Sigmoid colon (tissue), 7 donors: ENCODE measurements around the gene KRTAP10-3. TPM values are rescaled to one million over a fixed set of nuclear protein-coding genes. Genes with fewer than 3 reads are reported as not detected.

Experiments used
- DNase-seq: peaks from one replicate; pipeline ENCODE4 v3.0.0-alpha.2; 2019
- H3K27ac ChIP-seq, 4 donors: fragments of 200-600 bp; sonication (generic); one replicate each; pipeline ENCODE4 v1.5.1; 2016 to 2019; ENCODE audit warnings: mild to moderate bottlenecking in 1 of 4
- H3K27me3 ChIP-seq, 3 donors: fragments of 200-600 bp; sonication (generic); one replicate each; pipeline ENCODE4 v1.5.1; 2019; ENCODE audit warnings: mild to moderate bottlenecking in 1 of 3
- H3K36me3 ChIP-seq, 4 donors: fragments of 200-600 bp; sonication (generic); one replicate each; pipeline ENCODE4 v1.5.1; 2016 to 2019
- H3K4me1 ChIP-seq, 4 donors: fragments of 200-600 bp; sonication (generic); one replicate each; pipeline ENCODE4 v1.5.1; 2017 to 2019
- H3K4me3 ChIP-seq, 4 donors: fragments of 200-600 bp; sonication (generic); one replicate each; pipeline ENCODE4 v1.5.1; 2017 to 2019; ENCODE audit warnings: mild to moderate bottlenecking in 2 of 4, moderate library complexity in 1 of 4
- H3K9me3 ChIP-seq, 4 donors: fragments of 200-600 bp in 3 of 4; sonication (generic) in 3 of 4; one replicate each; pipeline versions ENCODE4 v1.5.1 to v1.6.1; 2013 to 2019
- EP300 ChIP-seq, 4 donors: sonication (generic); formaldehyde crosslinking; IDR thresholded peaks; one replicate each; pipeline ENCODE4 v1.6.1; 2017; ENCODE audit warnings: antibody characterized with exemption in 4 of 4
- POLR2A ChIP-seq, 2 donors: fragments of 450-650 bp; IDR thresholded peaks; one replicate each; pipeline ENCODE4 v1.6.1; 2016; ENCODE audit warnings: antibody characterized with exemption in 2 of 2, mild to moderate bottlenecking in 2 of 2, moderate library complexity in 2 of 2
- POLR2AphosphoS5 ChIP-seq, 4 donors: sonication (generic); formaldehyde crosslinking; IDR thresholded peaks; one replicate each; pipeline ENCODE4 v1.6.1; 2017; ENCODE audit warnings: antibody characterized with exemption in 4 of 4
- WGBS, 2 donors: extraction: QIAGEN DNeasy Blood & Tissue Kit; methylation state at CpG; one replicate each; pipeline ENCODE4 v1.1.7; 2013; 5-methylcytosine and 5-hydroxymethylcytosine counted together
- intact Hi-C: fragments of 100-400 bp; cut with DNase I; formaldehyde crosslinking; loops from one replicate; pipeline ENCODE4 v1.15.1; 2023
- polyA plus RNA-seq, 3 donors: library from polyadenylated mRNA; stranded (reverse); fragments of 200-250 nt; gene quantifications; one replicate each; pipeline ENCODE4 v1.2.3, GENCODE V29; 2013
- total RNA-seq, 4 donors: library from RNA; depleted of rRNA; stranded (reverse); fragments of >200 nt; gene quantifications; one replicate each; pipeline ENCODE4 v1.1.0, GENCODE V29; 2016
- TF ChIP-seq, protein P1 (sequence below), 4 experiments: fragments of 450-650 bp in 3 of 4; fragments of 200-600 bp in 1 of 4; IDR thresholded peaks; one replicate each; pipeline ENCODE4 v1.5.1; 2016 to 2019; ENCODE audit warnings: antibody characterized with exemption in 4 of 4, mild to moderate bottlenecking in 3 of 4, moderate library complexity in 2 of 4
- donor health status: healthy with polysubstance abuse.
- donor health status: Bipolar disorder and iron deficiency.
- donor health status: healthy.

Gene KRTAP10-3
- total and polyA plus RNA-seq, 7 donors = 0.66 TPM; not detected in 6

DNA sequence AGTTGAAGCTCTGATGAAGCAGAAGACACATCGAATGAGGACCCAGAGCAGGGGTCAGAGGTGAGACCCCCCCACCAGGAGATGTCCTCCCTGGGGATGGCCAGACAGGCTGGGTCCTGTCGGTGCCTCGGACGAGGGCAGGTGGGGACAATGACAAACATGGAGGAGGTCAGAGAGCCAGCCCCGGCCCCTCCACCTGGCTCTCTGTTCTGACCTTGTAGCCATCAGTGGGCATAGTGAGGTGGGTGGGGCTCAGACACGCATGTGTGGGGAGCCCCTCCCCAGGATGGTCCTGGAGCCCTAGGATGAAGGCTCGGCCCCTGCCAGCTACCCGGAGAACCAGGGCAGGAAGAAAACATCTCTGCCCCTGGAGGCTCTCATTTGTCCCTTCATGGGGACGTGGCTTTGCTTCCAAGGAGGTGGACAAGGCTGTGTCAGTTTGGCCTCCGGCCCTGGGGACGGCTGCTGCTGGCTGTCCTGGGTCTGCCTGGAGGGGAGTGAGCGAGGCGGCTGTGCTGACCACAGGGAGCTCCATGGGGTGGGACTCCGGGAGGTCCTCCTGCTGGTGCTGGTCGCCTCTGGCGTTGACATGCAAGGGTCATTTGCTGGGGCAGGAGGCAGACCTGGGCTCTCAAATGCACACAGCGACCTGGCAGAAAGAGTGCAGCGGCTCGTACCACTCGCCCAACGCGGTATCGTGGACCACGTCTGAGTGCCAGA, 31.2 kb upstream of the KRTAP10-3 start:
- H3K4me1 ChIP-seq = no peaks in the 10 kb centered on the region
- no peaks in the 10 kb centered on the region for H3K9me3 ChIP-seq
- no peak overlapping the region for H3K27ac ChIP-seq
- 74 to 80% methylated on average over 24 of the region's 24 CpGs for WGBS, 2 donors
- TF ChIP-seq EP300 (IDR thresholded peaks at IDR 0.05) (no peak), POLR2A (IDR thresholded peaks at IDR 0.05) (no peak), POLR2AphosphoS5 (IDR thresholded peaks at IDR 0.05) (no peak)
- TF ChIP-seq, protein P1, sequence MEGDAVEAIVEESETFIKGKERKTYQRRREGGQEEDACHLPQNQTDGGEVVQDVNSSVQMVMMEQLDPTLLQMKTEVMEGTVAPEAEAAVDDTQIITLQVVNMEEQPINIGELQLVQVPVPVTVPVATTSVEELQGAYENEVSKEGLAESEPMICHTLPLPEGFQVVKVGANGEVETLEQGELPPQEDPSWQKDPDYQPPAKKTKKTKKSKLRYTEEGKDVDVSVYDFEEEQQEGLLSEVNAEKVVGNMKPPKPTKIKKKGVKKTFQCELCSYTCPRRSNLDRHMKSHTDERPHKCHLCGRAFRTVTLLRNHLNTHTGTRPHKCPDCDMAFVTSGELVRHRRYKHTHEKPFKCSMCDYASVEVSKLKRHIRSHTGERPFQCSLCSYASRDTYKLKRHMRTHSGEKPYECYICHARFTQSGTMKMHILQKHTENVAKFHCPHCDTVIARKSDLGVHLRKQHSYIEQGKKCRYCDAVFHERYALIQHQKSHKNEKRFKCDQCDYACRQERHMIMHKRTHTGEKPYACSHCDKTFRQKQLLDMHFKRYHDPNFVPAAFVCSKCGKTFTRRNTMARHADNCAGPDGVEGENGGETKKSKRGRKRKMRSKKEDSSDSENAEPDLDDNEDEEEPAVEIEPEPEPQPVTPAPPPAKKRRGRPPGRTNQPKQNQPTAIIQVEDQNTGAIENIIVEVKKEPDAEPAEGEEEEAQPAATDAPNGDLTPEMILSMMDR (IDR thresholded peaks at IDR 0.05) = no peak
- peaks cover 0 to 59% (median 30%) of the 10 kb centered on the region in 3 donors for H3K27me3 ChIP-seq
- H3K4me3 ChIP-seq = no peak overlapping the region
- H3K36me3 ChIP-seq = no peaks in the 10 kb centered on the region
- intact Hi-C loops = no loop called here
- DNase-seq = no peak

DNA sequence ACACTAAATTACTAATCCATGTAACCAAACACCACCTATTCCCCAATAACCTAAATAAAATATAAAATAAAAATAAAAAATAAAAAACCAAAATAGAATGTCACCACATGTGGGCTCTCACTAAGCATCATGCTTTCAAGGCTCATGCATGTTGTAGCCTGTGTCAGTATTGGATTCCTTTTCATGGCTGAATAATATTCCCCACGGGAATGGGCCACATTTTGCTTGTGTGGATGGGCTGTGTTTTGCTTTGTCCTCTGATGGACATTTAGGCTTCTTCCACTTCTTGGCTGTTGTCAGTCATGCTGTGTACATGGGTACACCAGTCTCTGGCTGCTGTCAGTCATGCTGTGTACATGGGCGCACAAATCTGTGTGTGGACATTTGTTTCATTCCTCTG, 30.5 kb upstream of the KRTAP10-3 start:
- Histone ChIP-seq H3K27me3 (peaks cover 0 to 63% (median 30%) of the 10 kb centered on the region in 3 donors), H3K4me1 (no peaks in the 10 kb centered on the region), H3K27ac (no peak overlapping the region), H3K4me3 (no peak overlapping the region), H3K9me3 (no peaks in the 10 kb centered on the region), H3K36me3 (no peaks in the 10 kb centered on the region)
- no peak for DNase-seq
- no peak for TF ChIP-seq POLR2AphosphoS5 (IDR thresholded peaks at IDR 0.05)
- no peak for TF ChIP-seq EP300 (IDR thresholded peaks at IDR 0.05)
- 90 to 94% methylated on average over 2 of the region's 2 CpGs for WGBS, 2 donors
- intact Hi-C loops = no loop called here

DNA sequence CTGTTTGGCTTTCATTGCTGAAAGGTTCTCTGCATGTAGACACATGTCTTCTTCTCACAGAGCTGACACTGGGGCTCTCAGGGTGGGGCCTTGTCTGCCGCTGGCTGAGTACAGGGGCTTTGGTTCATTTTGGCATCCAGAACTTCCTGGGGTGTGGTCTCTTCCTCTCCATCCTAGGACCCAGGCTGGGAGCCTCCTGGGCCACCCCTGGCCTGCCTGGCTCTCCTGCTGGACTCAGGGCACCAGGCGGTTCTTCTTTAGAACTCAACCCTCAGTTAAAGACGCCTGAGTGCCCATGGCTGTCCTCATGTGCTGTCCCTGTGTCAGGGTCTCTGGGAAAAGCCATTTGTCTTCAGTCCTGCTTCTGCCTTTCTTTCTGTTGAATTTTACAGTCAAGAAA, 27.3 kb upstream of the KRTAP10-3 start:
- H3K36me3 ChIP-seq = no peaks in the 10 kb centered on the region
- 77 to 86% methylated on average over 3 of the region's 3 CpGs for WGBS, 2 donors
- no peak for DNase-seq
- peaks cover 0 to 6% (median 1%) of the 10 kb centered on the region in 4 donors for H3K9me3 ChIP-seq
- H3K27ac ChIP-seq = no peak overlapping the region
- intact Hi-C loops = no loop called here
- H3K27me3 ChIP-seq = peaks cover 0 to 49% (median 32%) of the 10 kb centered on the region in 3 donors
- TF ChIP-seq EP300 (IDR thresholded peaks at IDR 0.05) = no peak
- H3K4me1 ChIP-seq = no peaks in the 10 kb centered on the region
- no peak overlapping the region for H3K4me3 ChIP-seq

DNA sequence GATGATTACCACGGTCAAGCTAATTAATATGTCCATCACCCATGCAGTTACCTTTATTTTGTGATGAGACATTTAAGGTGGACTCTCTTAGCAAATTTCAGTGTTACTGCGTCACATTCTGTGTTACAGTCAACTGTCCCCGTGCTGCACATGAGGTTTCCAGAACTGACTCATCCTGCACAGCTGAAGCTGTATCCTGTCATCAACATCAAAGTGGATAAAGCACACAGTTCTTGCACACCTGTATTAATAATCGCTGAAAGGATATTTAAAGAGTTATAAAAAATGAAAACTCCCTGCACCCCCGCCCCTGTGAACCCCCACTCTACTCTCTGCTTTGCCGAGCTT, 25.2 kb upstream of the KRTAP10-3 start:
- Histone ChIP-seq H3K9me3 (peaks cover 0 to 7% (median 3%) of the 10 kb centered on the region in 4 donors), H3K27me3 (peaks cover 0 to 30% (median 13%) of the 10 kb centered on the region in 3 donors), H3K4me1 (no peaks in the 10 kb centered on the region), H3K4me3 (no peak overlapping the region), H3K27ac (no peak overlapping the region), H3K36me3 (no peaks in the 10 kb centered on the region)
- intact Hi-C loops = no loop called here
- TF ChIP-seq, protein P1 (IDR thresholded peaks at IDR 0.05) = no peak
- TF ChIP-seq POLR2AphosphoS5 (IDR thresholded peaks at IDR 0.05) (no peak), EP300 (IDR thresholded peaks at IDR 0.05) (no peak), POLR2A (IDR thresholded peaks at IDR 0.05) (no peak)
- WGBS, 2 donors = 66 to 79% methylated on average over 6 of the region's 6 CpGs
- DNase-seq = no peak

DNA sequence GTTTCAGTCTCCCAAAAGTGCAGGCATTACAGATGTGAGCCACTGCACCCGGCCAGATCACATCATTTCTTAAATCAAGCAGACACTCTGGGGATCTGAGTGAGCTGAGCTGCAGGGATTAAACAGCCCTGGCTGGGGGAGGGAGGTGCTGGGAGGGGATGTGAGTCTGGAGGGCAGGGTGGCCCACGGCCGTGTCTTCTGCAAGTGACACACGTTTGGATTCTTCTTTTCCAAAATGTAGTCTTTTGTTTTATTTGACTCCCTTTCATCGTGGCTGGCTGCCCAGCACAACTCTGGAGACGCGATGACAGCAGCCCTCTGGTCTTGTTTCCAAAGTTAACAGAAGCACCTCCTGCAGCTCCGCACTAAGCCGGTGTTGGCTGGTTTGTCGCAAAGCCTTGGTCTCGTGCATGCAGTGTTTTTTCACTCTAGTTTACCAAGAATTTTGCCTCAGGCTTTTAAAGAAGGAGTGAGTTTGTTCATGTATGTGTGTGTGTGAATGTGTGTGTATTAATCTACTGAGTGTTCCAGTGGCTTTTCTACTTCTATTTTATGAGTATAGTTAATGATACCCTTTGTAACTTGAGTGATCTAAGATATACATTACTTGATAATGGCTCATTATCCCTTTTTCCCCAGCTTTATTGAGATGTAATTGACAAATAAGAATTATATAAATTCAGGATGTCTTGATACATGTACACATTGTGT, 24.6 kb upstream of the KRTAP10-3 start:
- no peaks in the 10 kb centered on the region for H3K4me1 ChIP-seq
- intact Hi-C loops = no loop called here
- no peak overlapping the region for H3K4me3 ChIP-seq
- H3K36me3 ChIP-seq = no peaks in the 10 kb centered on the region
- no peak for TF ChIP-seq EP300 (IDR thresholded peaks at IDR 0.05)
- no peak for TF ChIP-seq POLR2AphosphoS5 (IDR thresholded peaks at IDR 0.05)
- TF ChIP-seq, protein P1 (IDR thresholded peaks at IDR 0.05) = no peak
- TF ChIP-seq POLR2A (IDR thresholded peaks at IDR 0.05) = no peak
- no peak for DNase-seq
- H3K9me3 ChIP-seq = peaks cover 0 to 7% (median 3%) of the 10 kb centered on the region in 4 donors
- no peak overlapping the region for H3K27ac ChIP-seq
- H3K27me3 ChIP-seq = peaks cover 0 to 30% (median 13%) of the 10 kb centered on the region in 3 donors
- WGBS, 2 donors = 43 to 46% methylated on average over 11 of the region's 11 CpGs
